ENCODE results near the gene DIP2B. TPM values are rescaled to one million over a fixed set of nuclear protein-coding genes. Genes with fewer than 3 reads are reported as not detected.

The DIP2B gene
- total RNA-seq, 6 experiments from 2014 or later = 11.1 to 24.0 (median 14.8) TPM

- Histone ChIP-seq H3K27ac (no peak overlapping the region), H3K4me3 (no peak overlapping the region), H3K27me3 (no peaks in the 10 kb centered on the region), H3K9me3 (no peaks in the 10 kb centered on the region), H3K4me1 (peaks cover 0 to 27% (median 0%) of the 10 kb centered on the region in 4 donors), H3K36me3 (no peaks in the 10 kb centered on the region)
- WGBS (ENCODE audit: insufficient coverage, low coverage, low lambda C conversion rate, missing lambda C conversion rate) = 56% methylated on average over 9 of the region's 9 CpGs
- no peak for DNase-seq
- intact Hi-C loops (cut with DNase I) = loop anchor here in 1 of 2 donors (10.0 kb wide), 1 partner anchor 106 kb away; no protein-coding TSS in a partner anchor
- no peak for TF ChIP-seq POLR2A (IDR thresholded peaks at IDR 0.05)
- TF ChIP-seq CTCF (IDR thresholded peaks at IDR 0.05) = no peak
- peak; percentile 18 to 37 (median 28) for ATAC-seq
Measured at GRCh38 chr12:50620109-50620977, 115.6 kb downstream of the DIP2B start.

GRCh38 chr12:50620978-50621360 is 116.2 kb downstream of the DIP2B start:
- Histone ChIP-seq H3K27me3 (no peaks in the 10 kb centered on the region), H3K36me3 (no peaks in the 10 kb centered on the region), H3K9me3 (no peaks in the 10 kb centered on the region), H3K27ac (no peak overlapping the region), H3K4me1 (peaks cover 0 to 29% (median 3%) of the 10 kb centered on the region in 4 donors), H3K4me3 (no peak overlapping the region)
- intact Hi-C loops (cut with DNase I) = loop anchor here in 1 of 2 donors (10.0 kb wide), 1 partner anchor 106 kb away; no protein-coding TSS in a partner anchor
- ATAC-seq (no peak), DNase-seq (no peak)
- no peak for TF ChIP-seq POLR2A (IDR thresholded peaks at IDR 0.05)
- TF ChIP-seq CTCF (IDR thresholded peaks at IDR 0.05) = no peak
- 100% methylated on average over 1 of the region's 1 CpG for WGBS (ENCODE audit: insufficient coverage, low coverage, low lambda C conversion rate, missing lambda C conversion rate)

- Histone ChIP-seq H3K4me3 (no peak overlapping the region), H3K4me1 (peaks cover 0 to 35% (median 6%) of the 10 kb centered on the region in 4 donors), H3K27me3 (no peaks in the 10 kb centered on the region), H3K27ac (no peak overlapping the region), H3K36me3 (no peaks in the 10 kb centered on the region), H3K9me3 (no peaks in the 10 kb centered on the region)
- 69% methylated on average over 8 of the region's 8 CpGs for WGBS (ENCODE audit: insufficient coverage, low coverage, low lambda C conversion rate, missing lambda C conversion rate)
- DNase-seq (no peak), ATAC-seq (peak; percentile 48 to 63 (median 60))
- intact Hi-C loops (cut with DNase I) = loop anchor here in 1 of 2 donors (10.0 kb wide), 1 partner anchor 107 kb away; no protein-coding TSS in a partner anchor
- TF ChIP-seq CTCF (IDR thresholded peaks at IDR 0.05) (no peak), POLR2A (IDR thresholded peaks at IDR 0.05) (no peak)
Measured at GRCh38 chr12:50621399-50622300, 116.9 kb downstream of the DIP2B start.
